K562 (cell line): ENCODE measurements around the gene C2CD4D. TPM values are rescaled to one million over a fixed set of nuclear protein-coding genes. Genes with fewer than 3 reads are reported as not detected.
A peak's percentile ranks its signal among the peaks of the same experiment; 100 is the strongest.

ENCODE experiments used
- CBX1 ChIP-seq: sonication (generic); IDR thresholded peaks from 2 replicates; pipeline ENCODE4 v1.6.1; 2016; ENCODE audit warnings: antibody characterized with exemption, low read depth, mild to moderate bottlenecking
- CREBBP ChIP-seq: IDR thresholded peaks from one replicate; pipeline ENCODE4 v1.6.1; 2012; ENCODE audit warnings: low read depth, mild to moderate bottlenecking, control low read depth, inconsistent platforms, low read length
- ELF4 ChIP-seq: fragments of 450-650 bp; formaldehyde crosslinking; IDR thresholded peaks from 2 replicates; pipeline ENCODE4 v1.4.0; 2022; ENCODE audit warnings: missing genetic modification characterization
- ESRRA ChIP-seq: fragments of 450-650 bp; IDR thresholded peaks from 2 replicates; pipeline ENCODE4 v1.6.1; 2014; ENCODE audit warnings: low read depth, mild to moderate bottlenecking, moderate library complexity, borderline replicate concordance
- ETS2 ChIP-seq: IDR thresholded peaks from 2 replicates; pipeline ENCODE4 v1.6.1; 2016; ENCODE audit warnings: borderline replicate concordance, missing genetic modification characterization, mild to moderate bottlenecking, moderate library complexity, missing compliant biosample characterization; ENCODE audit not compliant: poor library complexity, severe bottlenecking
- EWSR1 ChIP-seq: fragments of 450-650 bp; IDR thresholded peaks from 2 replicates; pipeline ENCODE4 v1.6.1; 2018; ENCODE audit warnings: borderline replicate concordance, mild to moderate bottlenecking, low read depth, moderate library complexity; ENCODE audit not compliant: partially characterized antibody
- IRF2 ChIP-seq: sonication (generic); formaldehyde crosslinking; IDR thresholded peaks from 2 replicates; pipeline ENCODE4 v1.8.1; 2022; ENCODE audit warnings: mild to moderate bottlenecking, missing genetic modification reagents
- JUND ChIP-seq, 2 experiments: IDR thresholded peaks; 2 replicates in 1 of 2; 3 replicates in 1 of 2; pipeline ENCODE4 v1.6.1; 2011; ENCODE audit warnings: borderline replicate concordance in 2 of 2, low read depth in 2 of 2, low read length in 2 of 2, improper control_type of control experiment in 1 of 2, missing biosample characterization in 1 of 2, missing genetic modification characterization in 1 of 2, missing genetic modification reagents in 1 of 2
- NR2F6 ChIP-seq: fragments of 450-650 bp; formaldehyde crosslinking; IDR thresholded peaks from 2 replicates; pipeline ENCODE4 v1.4.0; 2020; ENCODE audit warnings: mild to moderate bottlenecking
- PCBP1 ChIP-seq: fragments of 200-400 bp; formaldehyde crosslinking; IDR thresholded peaks from 2 replicates; pipeline ENCODE4 v1.6.1; 2018; ENCODE audit warnings: mild to moderate bottlenecking, low read depth, low read length; ENCODE audit not compliant: poor library complexity, severe bottlenecking
- PHF20 ChIP-seq: fragments of 450-650 bp; IDR thresholded peaks from 2 replicates; pipeline ENCODE4 v1.6.1; 2018; ENCODE audit not compliant: partially characterized antibody
- PML ChIP-seq: IDR thresholded peaks from 2 replicates; pipeline ENCODE4 v1.6.1; 2012; ENCODE audit warnings: low read length, inconsistent platforms
- SAFB ChIP-seq: fragments of 200-400 bp; formaldehyde crosslinking; IDR thresholded peaks from 2 replicates; pipeline ENCODE4 v1.6.1; 2017; ENCODE audit warnings: low read depth, low read length, borderline replicate concordance
- SMC3 ChIP-seq: conservative IDR thresholded peaks from 2 replicates; pipeline ENCODE4 v1.6.1; 2011; ENCODE audit warnings: low read depth, low read length, improper control_type of control experiment; ENCODE audit not compliant: insufficient read depth
- SRSF9 ChIP-seq: fragments of 200-400 bp; formaldehyde crosslinking; IDR thresholded peaks from 2 replicates; pipeline ENCODE4 v1.6.1; 2017; ENCODE audit warnings: low read depth, low read length, borderline replicate concordance
- TRIM28 ChIP-seq: fragments of 450-650 bp; IDR thresholded peaks from 2 replicates; pipeline ENCODE4 v1.6.1; 2017
- ZFPM2 ChIP-seq: fragments of 250-450 bp; sonication (Bioruptor Pico); IDR thresholded peaks from 2 replicates; pipeline ENCODE4 v1.5.1; 2022; ENCODE audit warnings: mild to moderate bottlenecking
- ZNF133 ChIP-seq: fragments of 250-450 bp; sonication (Bioruptor Pico); IDR thresholded peaks from 2 replicates; pipeline ENCODE4 v1.4.0; 2020; ENCODE audit warnings: mild to moderate bottlenecking
- ZNF644 ChIP-seq: fragments of 200-800 bp; sonication (Bioruptor generic); IDR thresholded peaks from 2 replicates; pipeline ENCODE4 v1.6.1; 2016; ENCODE audit warnings: low read depth, missing genetic modification characterization, missing compliant biosample characterization
- polyA plus RNA-seq, 8 experiments: library from polyadenylated mRNA; depleted of rRNA in 4 of 8; stranded (reverse) in 5 of 8; unstranded in 3 of 8; fragments of >200 nt; fragmentation: Nextera tagmentation in 2 of 8; fragmentation: Illumina TruSeq in 1 of 8; extraction: Ambion mirVana in 2 of 8; extraction: Trizol in 1 of 8; gene quantifications; 2 replicates each; pipeline versions ENCODE4 v1.2.1 to v1.2.3, GENCODE V29; 2011 to 2014; ENCODE audit warnings: inconsistent platforms in 1 of 8, missing spikeins in 1 of 8
- total RNA-seq, 7 experiments: library from RNA; depleted of rRNA in 6 of 7; stranded (reverse); fragments of >200 nt in 6 of 7; fragmentation: Illumina TruSeq in 2 of 7; extraction: Trizol in 2 of 7; gene quantifications; 2 replicates each; pipeline versions ENCODE4 v1.2.1 to v1.2.3, GENCODE V29; 2011 to 2021; ENCODE audit warnings: low replicate concordance in 1 of 7
- TF ChIP-seq, protein P1 (sequence below): fragments of 150-350 bp; IDR thresholded peaks from 2 replicates; pipeline ENCODE4 v1.6.1; 2014; ENCODE audit warnings: low read depth, mild to moderate bottlenecking, low read length, borderline replicate concordance
- TF ChIP-seq, protein P2 (sequence below): fragments of 250-450 bp; sonication (Bioruptor Pico); IDR thresholded peaks from 2 replicates; pipeline ENCODE4 v1.8.0; 2021; ENCODE audit warnings: moderate library complexity, mild to moderate bottlenecking, inconsistent platforms

Gene C2CD4D
- total and polyA plus RNA-seq, 9 of the 15 experiments (the other 6 are each of a cell fraction or from before 2014, with no cell fraction given): not detected

DNA sequence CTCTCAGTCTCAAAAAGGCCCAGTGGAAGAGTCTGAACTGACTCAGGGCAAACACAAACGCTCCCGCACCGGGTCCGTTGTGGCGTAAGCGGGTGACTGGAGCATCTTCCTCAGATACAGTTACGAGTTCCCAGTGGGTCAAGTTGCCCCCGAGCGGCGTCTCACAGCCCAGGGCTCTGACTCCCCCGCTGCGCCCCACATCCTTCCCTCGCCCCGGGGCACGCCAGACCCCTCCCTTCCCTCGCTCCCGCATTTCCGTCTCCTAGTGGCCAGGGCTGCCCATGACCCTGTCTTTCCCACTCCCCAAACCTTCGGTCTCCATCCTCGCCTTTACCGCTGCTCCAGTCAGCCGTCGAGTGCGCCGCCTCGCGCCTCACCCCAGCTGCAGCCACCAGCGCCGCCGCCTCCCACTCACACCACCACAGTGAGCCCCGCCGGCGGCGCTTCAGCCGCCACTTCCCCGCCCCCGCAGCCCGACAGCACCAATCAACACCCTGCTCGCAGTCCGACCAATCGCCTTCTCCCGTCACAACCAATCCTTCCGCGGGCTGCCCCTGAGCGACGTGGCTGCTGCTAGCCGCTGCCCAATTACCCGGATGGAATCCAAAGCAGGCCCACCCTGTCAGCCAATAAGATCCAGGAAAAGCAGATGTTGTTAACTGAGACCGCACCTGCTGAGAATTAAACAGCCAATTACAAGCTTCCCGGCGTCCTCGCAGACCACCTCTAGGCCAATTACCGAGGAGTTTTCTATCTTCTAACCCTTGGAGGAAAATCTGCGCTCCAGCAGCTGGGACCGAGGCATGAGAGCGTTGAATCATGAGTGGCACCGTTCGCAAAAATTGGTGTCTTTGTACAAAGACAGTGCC, 49.3 kb downstream of the C2CD4D start, which contains the start of gene TDRKH (continued):
- TF ChIP-seq, protein P1, sequence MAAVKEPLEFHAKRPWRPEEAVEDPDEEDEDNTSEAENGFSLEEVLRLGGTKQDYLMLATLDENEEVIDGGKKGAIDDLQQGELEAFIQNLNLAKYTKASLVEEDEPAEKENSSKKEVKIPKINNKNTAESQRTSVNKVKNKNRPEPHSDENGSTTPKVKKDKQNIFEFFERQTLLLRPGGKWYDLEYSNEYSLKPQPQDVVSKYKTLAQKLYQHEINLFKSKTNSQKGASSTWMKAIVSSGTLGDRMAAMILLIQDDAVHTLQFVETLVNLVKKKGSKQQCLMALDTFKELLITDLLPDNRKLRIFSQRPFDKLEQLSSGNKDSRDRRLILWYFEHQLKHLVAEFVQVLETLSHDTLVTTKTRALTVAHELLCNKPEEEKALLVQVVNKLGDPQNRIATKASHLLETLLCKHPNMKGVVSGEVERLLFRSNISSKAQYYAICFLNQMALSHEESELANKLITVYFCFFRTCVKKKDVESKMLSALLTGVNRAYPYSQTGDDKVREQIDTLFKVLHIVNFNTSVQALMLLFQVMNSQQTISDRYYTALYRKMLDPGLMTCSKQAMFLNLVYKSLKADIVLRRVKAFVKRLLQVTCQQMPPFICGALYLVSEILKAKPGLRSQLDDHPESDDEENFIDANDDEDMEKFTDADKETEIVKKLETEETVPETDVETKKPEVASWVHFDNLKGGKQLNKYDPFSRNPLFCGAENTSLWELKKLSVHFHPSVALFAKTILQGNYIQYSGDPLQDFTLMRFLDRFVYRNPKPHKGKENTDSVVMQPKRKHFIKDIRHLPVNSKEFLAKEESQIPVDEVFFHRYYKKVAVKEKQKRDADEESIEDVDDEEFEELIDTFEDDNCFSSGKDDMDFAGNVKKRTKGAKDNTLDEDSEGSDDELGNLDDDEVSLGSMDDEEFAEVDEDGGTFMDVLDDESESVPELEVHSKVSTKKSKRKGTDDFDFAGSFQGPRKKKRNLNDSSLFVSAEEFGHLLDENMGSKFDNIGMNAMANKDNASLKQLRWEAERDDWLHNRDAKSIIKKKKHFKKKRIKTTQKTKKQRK: peak; percentile 89
- TF ChIP-seq PML (no peak; the same call in 1 of the 2 replicates), ZFPM2 (no peak), TRIM28 (no peak), JUND (IDR thresholded peaks at IDR 0.05; ENCODE audit: borderline replicate concordance, low read depth, low read length) (peak; percentile 9; the same call in 1 of the 2 replicates), JUND (tag; IDR thresholded peaks at IDR 0.05; ENCODE audit: borderline replicate concordance, low read depth, low read length) (no peak), SMC3 (0 out of 2 replicates have a peak, but pooled peaks have one; percentile 12), ETS2 (tag) (no peak), ESRRA (peak; percentile 14; the same call in 1 of the 2 replicates), SAFB (no peak), PHF20 (peak; percentile 70), CBX1 (peak; percentile 62; the same call in 1 of the 2 replicates), ELF4 (CRISPR knock-in tag) (peak; percentile 37; the same call in 1 of the 2 replicates), EWSR1 (no peak), NR2F6 (CRISPR knock-in tag) (no peak), ZNF644 (tag) (no peak), PCBP1 (no peak), IRF2 (CRISPR knock-in tag) (no peak), ZNF133 (CRISPR knock-in tag) (no peak), SRSF9 (no peak), CREBBP (no peak)
- TF ChIP-seq, protein P2, sequence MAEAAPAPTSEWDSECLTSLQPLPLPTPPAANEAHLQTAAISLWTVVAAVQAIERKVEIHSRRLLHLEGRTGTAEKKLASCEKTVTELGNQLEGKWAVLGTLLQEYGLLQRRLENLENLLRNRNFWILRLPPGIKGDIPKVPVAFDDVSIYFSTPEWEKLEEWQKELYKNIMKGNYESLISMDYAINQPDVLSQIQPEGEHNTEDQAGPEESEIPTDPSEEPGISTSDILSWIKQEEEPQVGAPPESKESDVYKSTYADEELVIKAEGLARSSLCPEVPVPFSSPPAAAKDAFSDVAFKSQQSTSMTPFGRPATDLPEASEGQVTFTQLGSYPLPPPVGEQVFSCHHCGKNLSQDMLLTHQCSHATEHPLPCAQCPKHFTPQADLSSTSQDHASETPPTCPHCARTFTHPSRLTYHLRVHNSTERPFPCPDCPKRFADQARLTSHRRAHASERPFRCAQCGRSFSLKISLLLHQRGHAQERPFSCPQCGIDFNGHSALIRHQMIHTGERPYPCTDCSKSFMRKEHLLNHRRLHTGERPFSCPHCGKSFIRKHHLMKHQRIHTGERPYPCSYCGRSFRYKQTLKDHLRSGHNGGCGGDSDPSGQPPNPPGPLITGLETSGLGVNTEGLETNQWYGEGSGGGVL: no peak
